Neural cell (in vitro differentiated cells): ENCODE data around the gene FREY1. TPM values are rescaled to one million over a fixed set of nuclear protein-coding genes. Genes with fewer than 3 reads are reported as not detected.
A peak's percentile ranks its signal among the peaks of the same experiment; 100 is the strongest.

Experiments
- H2AFZ ChIP-seq: fragments of 200-600, 300-800 bp; sonication (generic), shearing (Covaris generic); 2 replicates; pipeline ENCODE4 v1.6.0; 2014; ENCODE audit warnings: low read depth, mild to moderate bottlenecking, antibody characterized with exemption, low read length, moderate library complexity
- H3F3A ChIP-seq: fragments of 200-600 bp; shearing (Covaris generic); 2 replicates; pipeline ENCODE4 v1.6.1; 2016; ENCODE audit warnings: mild to moderate bottlenecking, moderate library complexity, mixed read lengths, antibody characterized with exemption, low read length; ENCODE audit not compliant: insufficient read depth, poor library complexity, severe bottlenecking
- H3K27ac ChIP-seq: fragments of 200-600, 300-800 bp; sonication (generic), shearing (Covaris generic); 2 replicates; pipeline ENCODE4 v1.5.1; 2014; ENCODE audit warnings: mild to moderate bottlenecking, low read length, moderate library complexity
- H3K27me3 ChIP-seq: fragments of 300-800, 200-600 bp; sonication (generic), shearing (Covaris generic); 2 replicates; pipeline ENCODE4 v1.6.0; 2014; ENCODE audit warnings: mild to moderate bottlenecking, low read depth, low read length, moderate library complexity; ENCODE audit not compliant: insufficient read depth
- H3K36me3 ChIP-seq: fragments of 300-800, 200-600 bp; sonication (generic), shearing (Covaris generic); 2 replicates; pipeline ENCODE4 v1.5.1; 2014; ENCODE audit warnings: mild to moderate bottlenecking, antibody characterized with exemption, low read length, moderate library complexity; ENCODE audit not compliant: insufficient read depth
- H3K4me2 ChIP-seq: fragments of 300-800, 200-600 bp; sonication (generic), shearing (Covaris generic); 2 replicates; pipeline ENCODE4 v1.6.0; 2014; ENCODE audit warnings: mild to moderate bottlenecking, low read length
- H3K4me3 ChIP-seq: fragments of 300-800, 200-600 bp; sonication (generic), shearing (Covaris generic); 2 replicates; pipeline ENCODE4 v1.5.1; 2014; ENCODE audit warnings: mild to moderate bottlenecking, low read length, moderate library complexity
- H3K79me2 ChIP-seq: fragments of 200-600 bp; shearing (Covaris generic); replicated peaks from 2 replicates; pipeline ENCODE4 v1.6.0; 2014; ENCODE audit warnings: mild to moderate bottlenecking, low read length, moderate library complexity; ENCODE audit not compliant: insufficient read depth
- H3K9ac ChIP-seq: fragments of 300-800, 200-600 bp; sonication (generic), shearing (Covaris generic); 2 replicates; pipeline ENCODE4 v1.6.1; 2016; ENCODE audit warnings: mild to moderate bottlenecking, low read length, mixed read lengths
- H3K9me2 ChIP-seq: fragments of 200-600 bp; shearing (Covaris generic); 2 replicates; pipeline ENCODE4 v1.6.1; 2016; ENCODE audit warnings: mild to moderate bottlenecking, low read length, mixed read lengths; ENCODE audit not compliant: insufficient read depth
- H3K9me3 ChIP-seq: fragments of 200-600, 300-800 bp; sonication (generic), shearing (Covaris generic); 2 replicates; pipeline ENCODE4 v1.6.1; 2016; ENCODE audit warnings: mild to moderate bottlenecking, mixed run types, low read length, moderate library complexity, mixed read lengths
- H4K20me1 ChIP-seq: fragments of 200-600 bp; shearing (Covaris generic); 2 replicates; pipeline ENCODE4 v1.6.1; 2016; ENCODE audit warnings: mild to moderate bottlenecking, mixed run types; ENCODE audit not compliant: insufficient read depth
- EP300 ChIP-seq: fragments of 450-650 bp; conservative IDR thresholded peaks from 2 replicates; pipeline ENCODE4 v1.6.1; 2014; ENCODE audit warnings: antibody characterized with exemption, mild to moderate bottlenecking, moderate library complexity; ENCODE audit not compliant: poor library complexity, severe bottlenecking
- EZH2 ChIP-seq: fragments of 200-600, 300-800 bp; shearing (Covaris generic), sonication (generic); IDR thresholded peaks from 2 replicates; pipeline ENCODE4 v1.6.1; 2014; ENCODE audit warnings: antibody characterized with exemption, low read length, borderline replicate concordance, mild to moderate bottlenecking; ENCODE audit not compliant: insufficient read depth, poor library complexity, severe bottlenecking
- MXI1 ChIP-seq: fragments of 450-650 bp; conservative IDR thresholded peaks from 2 replicates; pipeline ENCODE4 v1.6.1; 2014; ENCODE audit warnings: antibody characterized with exemption, mild to moderate bottlenecking; ENCODE audit not compliant: poor library complexity, severe bottlenecking
- POLR2AphosphoS5 ChIP-seq: IDR thresholded peaks from 2 replicates; pipeline ENCODE4 v1.6.1; 2012
- RAD21 ChIP-seq: fragments of 450-650 bp; conservative IDR thresholded peaks from 2 replicates; pipeline ENCODE4 v1.6.1; 2014; ENCODE audit warnings: antibody characterized with exemption, mild to moderate bottlenecking, moderate library complexity
- SMC3 ChIP-seq: fragments of 450-650 bp; conservative IDR thresholded peaks from 2 replicates; pipeline ENCODE4 v1.6.1; 2014; ENCODE audit warnings: antibody characterized with exemption, mild to moderate bottlenecking, moderate library complexity; ENCODE audit not compliant: poor library complexity
- TAF1 ChIP-seq: IDR thresholded peaks from 2 replicates; pipeline ENCODE4 v1.6.1; 2012; ENCODE audit warnings: low read depth
- polyA plus RNA-seq: library from polyadenylated mRNA; depleted of rRNA; stranded (reverse); fragments of >200 nt; gene quantifications from 2 replicates; pipeline ENCODE4 v1.2.3, GENCODE V29; 2014
- TF ChIP-seq, protein P1 (sequence below): IDR thresholded peaks from 2 replicates; pipeline ENCODE4 v1.6.1; 2012; ENCODE audit warnings: borderline replicate concordance
- TF ChIP-seq, protein P2 (sequence below): fragments of 450-650 bp; IDR thresholded peaks from 2 replicates; pipeline ENCODE4 v1.5.1; 2014; ENCODE audit warnings: antibody characterized with exemption, mild to moderate bottlenecking, moderate library complexity; ENCODE audit not compliant: poor library complexity, severe bottlenecking

Gene FREY1
- polyA plus RNA-seq, 1 donor from 2014 or later: not detected

DNA sequence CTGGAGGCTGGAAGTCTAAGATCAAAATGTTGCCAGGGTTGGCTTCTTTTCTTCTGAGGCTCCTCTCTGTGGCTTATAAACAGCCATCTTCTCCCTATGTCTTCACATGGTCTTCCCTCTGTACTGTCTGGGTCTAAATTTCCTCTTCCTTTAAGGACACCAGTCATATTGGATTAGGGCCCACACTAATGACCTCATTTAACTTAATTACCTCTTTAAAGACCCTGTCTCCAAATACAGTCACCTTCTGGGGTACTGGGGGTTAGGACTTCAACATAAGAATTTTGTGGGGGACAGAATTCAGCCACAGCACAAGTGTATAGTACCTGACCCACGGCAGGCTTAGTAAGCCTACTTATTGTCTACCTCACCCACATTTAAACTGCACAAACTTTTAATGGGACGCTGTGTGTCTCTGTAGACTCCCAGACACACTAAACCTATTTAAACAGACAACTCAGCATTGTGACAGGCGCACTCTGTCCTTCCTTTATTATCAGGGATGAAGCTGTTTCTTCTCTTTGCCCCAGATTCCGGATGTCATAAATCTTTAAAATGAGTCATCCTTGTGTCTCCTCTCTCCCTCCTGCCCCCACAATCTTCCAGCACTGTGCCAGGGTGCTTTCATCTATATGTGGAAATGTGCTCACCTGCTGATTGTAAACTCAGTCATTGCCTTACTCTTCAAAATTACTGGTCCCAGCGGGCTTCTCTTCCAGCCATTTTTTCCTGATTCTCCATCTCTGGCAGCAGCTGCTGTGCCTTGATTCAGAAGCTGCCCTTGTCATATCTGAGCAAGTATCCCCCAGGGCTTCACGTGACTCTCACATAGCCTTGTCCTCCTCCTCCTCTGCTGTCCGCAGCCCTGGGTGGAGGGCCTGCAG, 27.0 kb downstream of the FREY1 start:
- H3K4me2 ChIP-seq: no peak overlapping the region
- no peaks in the 10 kb centered on the region for H3F3A ChIP-seq
- H3K9me3 ChIP-seq: no peaks in the 10 kb centered on the region
- no peaks in the 10 kb centered on the region for H3K36me3 ChIP-seq
- H3K9ac ChIP-seq: peak overlapping the region; percentile 7
- H4K20me1 ChIP-seq: no peaks in the 10 kb centered on the region
- H3K9me2 ChIP-seq: no peaks in the 10 kb centered on the region
- no peak overlapping the region for H2AFZ ChIP-seq
- TF ChIP-seq POLR2AphosphoS5 (no peak), SMC3 (no peak), RAD21 (no peak), MXI1 (no peak), EP300 (no peak), TAF1 (no peak), EZH2 (no peak)
- TF ChIP-seq, protein P1, sequence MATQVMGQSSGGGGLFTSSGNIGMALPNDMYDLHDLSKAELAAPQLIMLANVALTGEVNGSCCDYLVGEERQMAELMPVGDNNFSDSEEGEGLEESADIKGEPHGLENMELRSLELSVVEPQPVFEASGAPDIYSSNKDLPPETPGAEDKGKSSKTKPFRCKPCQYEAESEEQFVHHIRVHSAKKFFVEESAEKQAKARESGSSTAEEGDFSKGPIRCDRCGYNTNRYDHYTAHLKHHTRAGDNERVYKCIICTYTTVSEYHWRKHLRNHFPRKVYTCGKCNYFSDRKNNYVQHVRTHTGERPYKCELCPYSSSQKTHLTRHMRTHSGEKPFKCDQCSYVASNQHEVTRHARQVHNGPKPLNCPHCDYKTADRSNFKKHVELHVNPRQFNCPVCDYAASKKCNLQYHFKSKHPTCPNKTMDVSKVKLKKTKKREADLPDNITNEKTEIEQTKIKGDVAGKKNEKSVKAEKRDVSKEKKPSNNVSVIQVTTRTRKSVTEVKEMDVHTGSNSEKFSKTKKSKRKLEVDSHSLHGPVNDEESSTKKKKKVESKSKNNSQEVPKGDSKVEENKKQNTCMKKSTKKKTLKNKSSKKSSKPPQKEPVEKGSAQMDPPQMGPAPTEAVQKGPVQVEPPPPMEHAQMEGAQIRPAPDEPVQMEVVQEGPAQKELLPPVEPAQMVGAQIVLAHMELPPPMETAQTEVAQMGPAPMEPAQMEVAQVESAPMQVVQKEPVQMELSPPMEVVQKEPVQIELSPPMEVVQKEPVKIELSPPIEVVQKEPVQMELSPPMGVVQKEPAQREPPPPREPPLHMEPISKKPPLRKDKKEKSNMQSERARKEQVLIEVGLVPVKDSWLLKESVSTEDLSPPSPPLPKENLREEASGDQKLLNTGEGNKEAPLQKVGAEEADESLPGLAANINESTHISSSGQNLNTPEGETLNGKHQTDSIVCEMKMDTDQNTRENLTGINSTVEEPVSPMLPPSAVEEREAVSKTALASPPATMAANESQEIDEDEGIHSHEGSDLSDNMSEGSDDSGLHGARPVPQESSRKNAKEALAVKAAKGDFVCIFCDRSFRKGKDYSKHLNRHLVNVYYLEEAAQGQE: no peak
- TF ChIP-seq, protein P2, sequence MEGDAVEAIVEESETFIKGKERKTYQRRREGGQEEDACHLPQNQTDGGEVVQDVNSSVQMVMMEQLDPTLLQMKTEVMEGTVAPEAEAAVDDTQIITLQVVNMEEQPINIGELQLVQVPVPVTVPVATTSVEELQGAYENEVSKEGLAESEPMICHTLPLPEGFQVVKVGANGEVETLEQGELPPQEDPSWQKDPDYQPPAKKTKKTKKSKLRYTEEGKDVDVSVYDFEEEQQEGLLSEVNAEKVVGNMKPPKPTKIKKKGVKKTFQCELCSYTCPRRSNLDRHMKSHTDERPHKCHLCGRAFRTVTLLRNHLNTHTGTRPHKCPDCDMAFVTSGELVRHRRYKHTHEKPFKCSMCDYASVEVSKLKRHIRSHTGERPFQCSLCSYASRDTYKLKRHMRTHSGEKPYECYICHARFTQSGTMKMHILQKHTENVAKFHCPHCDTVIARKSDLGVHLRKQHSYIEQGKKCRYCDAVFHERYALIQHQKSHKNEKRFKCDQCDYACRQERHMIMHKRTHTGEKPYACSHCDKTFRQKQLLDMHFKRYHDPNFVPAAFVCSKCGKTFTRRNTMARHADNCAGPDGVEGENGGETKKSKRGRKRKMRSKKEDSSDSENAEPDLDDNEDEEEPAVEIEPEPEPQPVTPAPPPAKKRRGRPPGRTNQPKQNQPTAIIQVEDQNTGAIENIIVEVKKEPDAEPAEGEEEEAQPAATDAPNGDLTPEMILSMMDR: no peak
- H3K27ac ChIP-seq: peak overlapping the region; percentile 51
- H3K27me3 ChIP-seq: no peaks in the 10 kb centered on the region
- peak overlapping the region; percentile 18 for H3K4me3 ChIP-seq
- no peaks in the 10 kb centered on the region for H3K79me2 ChIP-seq

DNA sequence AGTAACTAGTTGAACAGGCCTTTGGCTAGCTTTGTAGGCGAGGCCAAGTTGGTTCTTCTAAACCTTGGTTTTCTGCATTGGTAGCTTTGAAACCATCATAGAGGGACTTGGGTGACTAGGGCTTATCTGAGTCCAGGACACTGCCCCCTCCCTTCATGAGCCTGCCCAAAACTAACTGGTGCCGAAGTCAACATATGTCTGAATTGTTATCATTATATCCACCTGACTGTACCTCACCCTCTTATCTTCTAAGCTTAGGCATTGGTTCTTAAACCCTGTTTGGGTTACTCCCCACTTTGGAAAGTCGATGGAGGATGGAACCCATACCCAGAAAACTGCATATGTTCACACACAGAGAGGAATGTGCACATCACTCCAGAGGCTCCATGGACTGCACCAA, 29.2 kb downstream of the FREY1 start:
- no peak overlapping the region for H3K9ac ChIP-seq
- no peak overlapping the region for H3K27ac ChIP-seq
- TF ChIP-seq, protein P2: no peak
- TF ChIP-seq SMC3 (no peak), POLR2AphosphoS5 (no peak), TAF1 (no peak)
- TF ChIP-seq, protein P1: no peak
- H3K4me3 ChIP-seq: no peak overlapping the region
- no peak overlapping the region for H2AFZ ChIP-seq
- H3K4me2 ChIP-seq: no peak overlapping the region
- no peaks in the 10 kb centered on the region for H4K20me1 ChIP-seq
- H3K36me3 ChIP-seq: no peaks in the 10 kb centered on the region
- H3F3A ChIP-seq: no peaks in the 10 kb centered on the region
- H3K9me3 ChIP-seq: no peaks in the 10 kb centered on the region
- H3K79me2 ChIP-seq: no peaks in the 10 kb centered on the region
- H3K9me2 ChIP-seq: no peaks in the 10 kb centered on the region
- no peaks in the 10 kb centered on the region for H3K27me3 ChIP-seq
